ENCODE data around the gene IL32. TPM values are rescaled to one million over a fixed set of nuclear protein-coding genes. Genes with fewer than 3 reads are reported as not detected.
A peak's percentile ranks its signal among the peaks of the same experiment; 100 is the strongest.

Gene IL32
- total RNA-seq, 4 donors from 2014 or later: 93.3 to 676 (median 590) TPM

- Histone ChIP-seq H3K9me3 (no peaks in the 10 kb centered on the region), H3K4me3 (no peak overlapping the region), H3K4me1 (peaks cover 4 to 24% (median 13%) of the 10 kb centered on the region in 4 donors), H3K36me3 (no peaks in the 10 kb centered on the region), H3K27me3 (no peaks in the 10 kb centered on the region), H3K27ac (no peak overlapping the region)
- TF ChIP-seq POLR2A (IDR thresholded peaks at IDR 0.05) (no peak), CTCF (IDR thresholded peaks at IDR 0.05) (no peak)
- DNase-seq: no peak
Measured at GRCh38 chr16:3056336-3057180, 8.9 kb upstream of the IL32 start.

- Histone ChIP-seq H3K36me3 (no peaks in the 10 kb centered on the region), H3K27ac (peak overlapping the region in 2 of 4 donors; percentile 91 to 92), H3K4me1 (peaks cover 4 to 24% (median 13%) of the 10 kb centered on the region in 4 donors), H3K9me3 (no peaks in the 10 kb centered on the region), H3K27me3 (no peaks in the 10 kb centered on the region), H3K4me3 (peak overlapping the region; percentile 80 to 96 (median 88))
- DNase-seq: no peak
- TF ChIP-seq POLR2A (IDR thresholded peaks at IDR 0.05): no peak
- no peak for TF ChIP-seq CTCF (IDR thresholded peaks at IDR 0.05)
Measured at GRCh38 chr16:3057181-3058138, 8.0 kb upstream of the IL32 start.

- peak; percentile 73 to 89 (median 78) for DNase-seq
- H3K4me1 ChIP-seq: peaks cover 4 to 24% (median 14%) of the 10 kb centered on the region in 4 donors
Measured at GRCh38 chr16:3058139-3059030, 7.1 kb upstream of the IL32 start.

GRCh38 chr16:3059041-3059722 is 6.3 kb upstream of the IL32 start:
- Histone ChIP-seq H3K27me3 (no peaks in the 10 kb centered on the region), H3K9me3 (no peaks in the 10 kb centered on the region), H3K27ac (peak overlapping the region; percentile 75 to 92 (median 85)), H3K36me3 (no peaks in the 10 kb centered on the region), H3K4me3 (peak overlapping the region; percentile 80 to 96 (median 88)), H3K4me1 (peaks cover 4 to 26% (median 17%) of the 10 kb centered on the region in 4 donors)
- TF ChIP-seq POLR2A (IDR thresholded peaks at IDR 0.05) (peak in 1 of 2 donors; percentile 55), CTCF (IDR thresholded peaks at IDR 0.05) (peak; percentile 97 to 99 (median 98))
- peak; percentile 75 to 95 (median 93) for DNase-seq

More at GRCh38 chr16:3058139-3059030, 7.1 kb upstream of the IL32 start:
- no peaks in the 10 kb centered on the region for H3K36me3 ChIP-seq
- TF ChIP-seq POLR2A (IDR thresholded peaks at IDR 0.05) (peak in 1 of 2 donors; percentile 12), CTCF (IDR thresholded peaks at IDR 0.05) (peak in 2 of 6 experiments; percentile 5 to 26)
- peak overlapping the region; percentile 80 to 96 (median 88) for H3K4me3 ChIP-seq
- H3K9me3 ChIP-seq: no peaks in the 10 kb centered on the region
- no peaks in the 10 kb centered on the region for H3K27me3 ChIP-seq
- peak overlapping the region; percentile 75 to 92 (median 85) for H3K27ac ChIP-seq

Measured in Peyer's patch (tissue), 4 donors.